GM06990 (cell line): ENCODE measurements around the gene HCAR2.
"Not testable (repeated sequence)": the region's sequence is repeated elsewhere in the genome, so short reads cannot be mapped to it uniquely, and the experiment has no call there.

Experiments
- DNase-seq: peaks from one replicate; pipeline ENCODE4 v3.0.0-alpha.2; 2011; ENCODE audit not compliant: insufficient read length; ENCODE audit errors: extremely low read depth
- H3K27me3 ChIP-seq: replicated peaks from 2 replicates; pipeline ENCODE4 v1.6.0; 2011; ENCODE audit warnings: low read length; ENCODE audit not compliant: control insufficient read depth, insufficient read depth
- H3K36me3 ChIP-seq: 2 replicates; pipeline ENCODE4 v1.5.1; 2011; ENCODE audit warnings: low read length; ENCODE audit not compliant: control insufficient read depth, insufficient read depth
- H3K4me3 ChIP-seq: replicated peaks from 2 replicates; pipeline ENCODE4 v1.5.1; 2011; ENCODE audit warnings: low read depth, mild to moderate bottlenecking, control low read depth, low read length
- CTCF ChIP-seq: IDR thresholded peaks from 2 replicates; pipeline ENCODE4 v1.5.1; 2011; ENCODE audit warnings: low read length, control low read depth, mild to moderate bottlenecking, inconsistent platforms; ENCODE audit not compliant: insufficient read depth, poor library complexity, severe bottlenecking

Gene HCAR2

GRCh38 chr12:122676015-122676414, 27.1 kb downstream of the HCAR2 start:
- H3K27me3 ChIP-seq, DNase-seq, H3K4me3 ChIP-seq, H3K36me3 ChIP-seq: not testable (repeated sequence)

- H3K4me3 ChIP-seq: no peak overlapping the region
- H3K27me3 ChIP-seq: no peaks in the 10 kb centered on the region
- TF ChIP-seq CTCF: no peak
- no peak for DNase-seq
- no peaks in the 10 kb centered on the region for H3K36me3 ChIP-seq
These were observed 30.6 kb downstream of the HCAR2 start for GRCh38 chr12:122672515-122672914.

- Histone ChIP-seq H3K4me3 (no peak overlapping the region), H3K27me3 (no peaks in the 10 kb centered on the region), H3K36me3 (no peaks in the 10 kb centered on the region)
- DNase-seq: no peak
- no peak for TF ChIP-seq CTCF
These were observed 33.6 kb downstream of the HCAR2 start for GRCh38 chr12:122669397-122670070.

- DNase-seq: peak; percentile 15
- no peaks in the 10 kb centered on the region for H3K27me3 ChIP-seq
- no peak overlapping the region for H3K4me3 ChIP-seq
- H3K36me3 ChIP-seq: no peaks in the 10 kb centered on the region
- no peak for TF ChIP-seq CTCF
These were observed 34.9 kb downstream of the HCAR2 start for GRCh38 chr12:122668268-122668667.

GRCh38 chr12:122665759-122666158, 37.4 kb downstream of the HCAR2 start:
- no peak for DNase-seq
- no peaks in the 10 kb centered on the region for H3K27me3 ChIP-seq
- H3K36me3 ChIP-seq: no peaks in the 10 kb centered on the region
- no peak for TF ChIP-seq CTCF
- no peak overlapping the region for H3K4me3 ChIP-seq

GRCh38 chr12:122665349-122665748, 37.8 kb downstream of the HCAR2 start:
- Histone ChIP-seq H3K4me3 (no peak overlapping the region), H3K27me3 (no peaks in the 10 kb centered on the region), H3K36me3 (no peaks in the 10 kb centered on the region)
- DNase-seq: no peak
- TF ChIP-seq CTCF: no peak
